ENCODE data around the gene PRKCB. TPM values are rescaled to one million over a fixed set of nuclear protein-coding genes. Genes with fewer than 3 reads are reported as not detected.
"Not testable (repeated sequence)": the region's sequence is repeated elsewhere in the genome, so short reads cannot be mapped to it uniquely, and the experiment has no call there.

Gene PRKCB
- total RNA-seq, 4 donors from 2014 or later: 7.7 to 40.0 (median 12.2) TPM

DNA sequence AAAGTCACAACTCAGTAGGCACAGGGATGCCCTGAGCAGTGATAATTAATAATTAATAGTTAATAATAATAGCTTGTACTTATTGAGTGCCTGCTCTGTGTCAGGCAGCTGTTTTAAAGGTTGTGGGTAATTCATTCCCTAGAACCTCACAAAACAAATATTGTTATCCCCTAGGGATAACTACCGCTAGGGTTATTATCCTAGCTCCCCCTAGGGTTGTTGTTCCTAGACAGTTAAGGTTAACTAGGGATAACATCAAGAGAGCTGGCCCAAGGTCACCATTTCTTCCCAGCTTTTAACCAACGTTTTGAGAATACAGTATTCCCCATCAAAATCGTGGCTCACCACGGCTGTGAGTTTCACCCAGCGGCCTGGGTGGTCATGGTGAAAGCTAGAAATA is 180.1 kb downstream of the PRKCB start:
- TF ChIP-seq, protein P1, sequence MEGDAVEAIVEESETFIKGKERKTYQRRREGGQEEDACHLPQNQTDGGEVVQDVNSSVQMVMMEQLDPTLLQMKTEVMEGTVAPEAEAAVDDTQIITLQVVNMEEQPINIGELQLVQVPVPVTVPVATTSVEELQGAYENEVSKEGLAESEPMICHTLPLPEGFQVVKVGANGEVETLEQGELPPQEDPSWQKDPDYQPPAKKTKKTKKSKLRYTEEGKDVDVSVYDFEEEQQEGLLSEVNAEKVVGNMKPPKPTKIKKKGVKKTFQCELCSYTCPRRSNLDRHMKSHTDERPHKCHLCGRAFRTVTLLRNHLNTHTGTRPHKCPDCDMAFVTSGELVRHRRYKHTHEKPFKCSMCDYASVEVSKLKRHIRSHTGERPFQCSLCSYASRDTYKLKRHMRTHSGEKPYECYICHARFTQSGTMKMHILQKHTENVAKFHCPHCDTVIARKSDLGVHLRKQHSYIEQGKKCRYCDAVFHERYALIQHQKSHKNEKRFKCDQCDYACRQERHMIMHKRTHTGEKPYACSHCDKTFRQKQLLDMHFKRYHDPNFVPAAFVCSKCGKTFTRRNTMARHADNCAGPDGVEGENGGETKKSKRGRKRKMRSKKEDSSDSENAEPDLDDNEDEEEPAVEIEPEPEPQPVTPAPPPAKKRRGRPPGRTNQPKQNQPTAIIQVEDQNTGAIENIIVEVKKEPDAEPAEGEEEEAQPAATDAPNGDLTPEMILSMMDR (IDR thresholded peaks at IDR 0.05): no peak
- no peak for TF ChIP-seq POLR2A (IDR thresholded peaks at IDR 0.05)
- TF ChIP-seq EP300 (IDR thresholded peaks at IDR 0.05): no peak
- TF ChIP-seq POLR2AphosphoS5 (IDR thresholded peaks at IDR 0.05): no peak
- Histone ChIP-seq H3K27ac (no peak overlapping the region), H3K4me3 (no peak overlapping the region), H3K27me3 (no peaks in the 10 kb centered on the region), H3K36me3 (no peaks in the 10 kb centered on the region), H3K9me3 (no peaks in the 10 kb centered on the region), H3K4me1 (no peaks in the 10 kb centered on the region)
- 51% methylated on average over 5 of the region's 5 CpGs for WGBS
- DNase-seq (ENCODE audit: low spot score in 2 of 2): no peak

DNA sequence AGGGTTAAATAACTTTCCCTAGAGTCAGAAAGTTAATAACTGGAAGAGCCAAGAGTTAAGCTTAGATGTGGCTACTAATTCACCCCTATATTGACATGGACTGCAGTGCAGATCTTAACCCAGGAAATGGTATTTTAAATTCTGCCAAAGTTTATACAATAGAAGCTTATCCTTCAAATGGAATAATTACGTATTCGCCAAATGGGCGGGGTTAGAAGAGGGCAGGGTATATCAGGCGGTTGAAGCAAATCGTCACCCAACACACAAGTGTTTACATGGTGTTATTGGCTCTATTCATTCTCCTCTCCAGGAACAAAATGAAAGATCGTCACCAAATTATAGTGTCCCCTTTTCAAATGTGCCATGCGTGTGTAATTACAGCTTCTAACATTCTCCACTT is 182.7 kb downstream of the PRKCB start:
- no peak for TF ChIP-seq EP300 (IDR thresholded peaks at IDR 0.05)
- TF ChIP-seq POLR2AphosphoS5 (IDR thresholded peaks at IDR 0.05): no peak
- no peak for TF ChIP-seq POLR2A (IDR thresholded peaks at IDR 0.05)
- TF ChIP-seq, protein P1 (IDR thresholded peaks at IDR 0.05): no peak
- Histone ChIP-seq H3K36me3 (no peaks in the 10 kb centered on the region), H3K27ac (no peak overlapping the region), H3K27me3 (no peaks in the 10 kb centered on the region), H3K9me3 (no peaks in the 10 kb centered on the region), H3K4me3 (no peak overlapping the region), H3K4me1 (no peaks in the 10 kb centered on the region)
- 77% methylated on average over 7 of the region's 7 CpGs for WGBS
- no peak for DNase-seq (ENCODE audit: low spot score in 2 of 2)

DNA sequence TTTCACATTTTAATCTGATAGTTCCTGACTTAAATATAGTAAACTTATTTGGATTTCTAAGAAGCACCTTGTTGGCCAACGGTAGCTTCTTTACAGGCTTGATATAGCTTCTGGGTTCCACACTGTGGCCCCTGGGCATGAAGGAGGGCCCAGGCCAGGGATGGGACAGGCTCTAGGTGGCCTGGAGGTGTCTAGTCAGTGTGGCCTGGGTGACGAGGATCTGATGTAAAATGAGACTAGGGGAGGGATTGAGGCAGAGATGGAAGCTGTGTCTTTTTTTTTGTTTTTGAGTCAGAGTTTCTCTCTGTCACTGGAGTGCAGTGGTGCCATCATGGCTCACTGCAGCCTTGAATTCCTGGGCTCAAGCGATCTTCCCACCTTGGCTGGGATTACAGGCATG is 187.0 kb downstream of the PRKCB start:
- no peak for DNase-seq (ENCODE audit: low spot score in 2 of 2)
- no peaks in the 10 kb centered on the region for H3K36me3 ChIP-seq
- TF ChIP-seq POLR2AphosphoS5 (IDR thresholded peaks at IDR 0.05) (no peak), POLR2A (IDR thresholded peaks at IDR 0.05) (no peak)
- 71% methylated on average over 3 of the region's 3 CpGs for WGBS
- H3K4me1 ChIP-seq: no peaks in the 10 kb centered on the region
- no peak overlapping the region for H3K27ac ChIP-seq
- no peak overlapping the region for H3K4me3 ChIP-seq
- no peaks in the 10 kb centered on the region for H3K9me3 ChIP-seq
- H3K27me3 ChIP-seq: peaks cover 6% of the 10 kb centered on the region

DNA sequence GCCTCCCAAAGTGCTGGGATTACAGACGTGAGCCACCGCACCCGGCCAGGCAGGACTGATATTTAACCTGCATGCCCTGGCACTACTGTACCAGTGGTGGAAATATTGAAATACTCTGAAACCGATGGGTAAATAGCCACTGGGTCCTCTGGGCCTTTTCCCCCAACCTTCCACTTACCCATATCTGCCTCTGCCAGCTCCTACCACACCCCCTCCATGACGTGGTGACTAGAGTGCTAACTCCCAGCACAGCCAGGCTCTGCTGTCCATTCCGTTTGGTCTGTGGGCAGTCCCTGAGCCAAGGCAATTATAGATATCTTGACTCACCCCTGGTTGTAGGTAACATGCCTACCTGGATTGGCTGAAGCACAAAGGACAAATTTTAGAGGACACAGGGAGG is 187.8 kb downstream of the PRKCB start:
- H3K27ac ChIP-seq: no peak overlapping the region
- H3K4me1 ChIP-seq: no peaks in the 10 kb centered on the region
- H3K36me3 ChIP-seq: no peaks in the 10 kb centered on the region
- no peaks in the 10 kb centered on the region for H3K9me3 ChIP-seq
- 84% methylated on average over 6 of the region's 6 CpGs for WGBS
- DNase-seq (ENCODE audit: low spot score in 2 of 2): no peak
- H3K4me3 ChIP-seq: no peak overlapping the region
- TF ChIP-seq, protein P1 (IDR thresholded peaks at IDR 0.05): no peak
- H3K27me3 ChIP-seq: peaks cover 6% of the 10 kb centered on the region

DNA sequence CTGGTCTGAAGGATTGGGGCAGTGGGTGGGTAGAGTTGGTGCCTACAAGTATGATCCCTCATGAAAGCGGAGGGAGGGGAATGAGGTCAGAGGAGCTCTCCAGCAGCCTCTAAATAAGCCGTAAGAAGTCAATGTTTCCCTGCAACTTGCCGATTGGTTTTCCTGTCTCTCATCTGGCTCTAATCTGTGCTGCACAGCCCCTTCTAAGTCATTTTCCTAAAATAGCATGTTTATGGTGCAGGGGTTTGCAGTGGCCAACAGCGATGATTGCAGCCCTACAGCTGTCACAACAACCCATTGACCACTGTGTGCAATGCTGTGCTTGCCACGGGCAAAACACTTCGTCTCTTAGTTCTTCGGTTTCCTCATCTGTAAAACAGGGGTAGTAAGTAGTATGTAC is 189.2 kb downstream of the PRKCB start:
- no peaks in the 10 kb centered on the region for H3K36me3 ChIP-seq
- H3K4me1 ChIP-seq: no peaks in the 10 kb centered on the region
- H3K4me3 ChIP-seq: no peak overlapping the region
- no peaks in the 10 kb centered on the region for H3K9me3 ChIP-seq
- H3K27ac ChIP-seq: no peak overlapping the region
- peaks cover 6% of the 10 kb centered on the region for H3K27me3 ChIP-seq
- 77% methylated on average over 7 of the region's 7 CpGs for WGBS
- DNase-seq (ENCODE audit: low spot score in 2 of 2): no peak
- TF ChIP-seq, protein P1 (IDR thresholded peaks at IDR 0.05): no peak
- no peak for TF ChIP-seq POLR2A (IDR thresholded peaks at IDR 0.05)
- TF ChIP-seq EP300 (IDR thresholded peaks at IDR 0.05): no peak
- TF ChIP-seq POLR2AphosphoS5 (IDR thresholded peaks at IDR 0.05): no peak

DNA sequence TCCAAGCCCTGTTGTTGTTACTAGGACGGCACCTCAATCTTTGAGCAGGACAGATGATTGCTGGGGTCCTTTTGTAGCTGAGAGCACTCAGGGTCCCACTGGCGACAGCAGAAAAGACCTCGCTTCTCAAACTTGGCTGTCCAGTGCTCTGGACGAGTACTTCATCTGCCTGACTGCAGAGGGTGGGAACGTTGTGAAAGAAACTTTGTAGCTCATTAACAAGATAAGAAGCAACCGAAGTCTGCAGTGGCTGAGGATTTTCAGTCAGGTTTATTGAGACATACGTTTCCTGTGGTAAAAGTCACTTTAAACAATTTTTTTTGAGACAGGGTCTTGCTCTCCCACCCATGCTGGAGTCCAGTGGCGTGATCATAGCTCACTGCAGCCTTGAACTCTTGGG is 191.7 kb downstream of the PRKCB start:
- H3K4me3 ChIP-seq: no peak overlapping the region

DNA sequence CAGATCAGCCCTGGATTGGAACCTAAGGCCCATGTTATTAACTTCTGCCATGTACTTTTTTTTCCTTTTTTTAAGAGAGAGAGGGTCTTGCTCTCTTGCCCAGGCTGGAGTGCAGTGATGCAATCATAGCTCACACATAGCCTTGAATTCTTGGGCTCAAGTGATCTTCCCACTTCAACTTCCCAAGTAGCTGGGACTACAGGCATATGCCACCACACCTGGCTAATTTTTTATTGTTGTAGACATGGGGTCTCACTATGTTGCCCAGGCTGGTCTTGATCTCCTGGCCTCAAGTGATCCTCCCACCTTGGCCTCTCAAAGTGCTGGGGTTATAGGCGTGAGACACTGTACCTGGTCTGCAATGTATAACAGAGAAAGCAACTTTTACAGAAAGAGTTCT is 194.1 kb downstream of the PRKCB start:
- H3K4me1 ChIP-seq: not testable (repeated sequence)

More for the DNA sequence above, 191.7 kb downstream of the PRKCB start:
- H3K9me3 ChIP-seq: no peaks in the 10 kb centered on the region
- no peaks in the 10 kb centered on the region for H3K36me3 ChIP-seq
- no peak overlapping the region for H3K27ac ChIP-seq
- WGBS: 63% methylated on average over 8 of the region's 8 CpGs
- no peak for TF ChIP-seq EP300 (IDR thresholded peaks at IDR 0.05)
- TF ChIP-seq POLR2A (IDR thresholded peaks at IDR 0.05): no peak
- no peak for TF ChIP-seq POLR2AphosphoS5 (IDR thresholded peaks at IDR 0.05)
- TF ChIP-seq, protein P1 (IDR thresholded peaks at IDR 0.05): no peak
- no peak for DNase-seq (ENCODE audit: low spot score in 2 of 2)
- H3K27me3 ChIP-seq: peaks cover 6% of the 10 kb centered on the region
- no peaks in the 10 kb centered on the region for H3K4me1 ChIP-seq

More for the DNA sequence above, 194.1 kb downstream of the PRKCB start:
- DNase-seq (ENCODE audit: low spot score in 2 of 2); H3K4me3 ChIP-seq; H3K9me3 ChIP-seq; H3K27ac ChIP-seq; H3K27me3 ChIP-seq; H3K36me3 ChIP-seq: not testable (repeated sequence)
- 96% methylated on average over 1 of the region's 1 CpG for WGBS
